Measurements from ENCODE around the gene AUH. TPM values are rescaled to one million over a fixed set of nuclear protein-coding genes. Genes with fewer than 3 reads are reported as not detected.

The AUH gene
- total and polyA plus RNA-seq, 9 of the 15 experiments (the other 6 are each of a cell fraction or from before 2014, with no cell fraction given), result 3.4 to 29.0 (median 10.1) TPM

DNA sequence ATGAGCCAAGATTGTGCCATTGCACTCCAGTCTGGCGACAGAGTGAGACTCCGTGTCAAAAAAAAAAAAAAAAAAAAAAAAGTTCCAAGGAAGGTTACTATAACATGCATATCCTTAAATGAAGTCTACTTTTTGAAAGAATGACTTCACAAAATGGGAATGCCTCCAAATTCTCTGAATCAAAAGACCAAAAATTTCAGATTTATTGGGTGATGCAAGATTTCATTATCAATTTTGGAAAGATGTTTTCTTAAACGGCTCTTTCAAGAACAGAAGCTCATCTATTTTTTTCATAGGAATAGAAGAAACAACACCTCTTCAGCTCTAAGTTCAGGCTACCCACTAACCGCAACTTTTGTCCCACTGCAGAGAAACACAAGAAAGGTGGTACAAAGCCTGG is 69.9 kb downstream of the AUH start (continued):
- TF ChIP-seq, protein P1, sequence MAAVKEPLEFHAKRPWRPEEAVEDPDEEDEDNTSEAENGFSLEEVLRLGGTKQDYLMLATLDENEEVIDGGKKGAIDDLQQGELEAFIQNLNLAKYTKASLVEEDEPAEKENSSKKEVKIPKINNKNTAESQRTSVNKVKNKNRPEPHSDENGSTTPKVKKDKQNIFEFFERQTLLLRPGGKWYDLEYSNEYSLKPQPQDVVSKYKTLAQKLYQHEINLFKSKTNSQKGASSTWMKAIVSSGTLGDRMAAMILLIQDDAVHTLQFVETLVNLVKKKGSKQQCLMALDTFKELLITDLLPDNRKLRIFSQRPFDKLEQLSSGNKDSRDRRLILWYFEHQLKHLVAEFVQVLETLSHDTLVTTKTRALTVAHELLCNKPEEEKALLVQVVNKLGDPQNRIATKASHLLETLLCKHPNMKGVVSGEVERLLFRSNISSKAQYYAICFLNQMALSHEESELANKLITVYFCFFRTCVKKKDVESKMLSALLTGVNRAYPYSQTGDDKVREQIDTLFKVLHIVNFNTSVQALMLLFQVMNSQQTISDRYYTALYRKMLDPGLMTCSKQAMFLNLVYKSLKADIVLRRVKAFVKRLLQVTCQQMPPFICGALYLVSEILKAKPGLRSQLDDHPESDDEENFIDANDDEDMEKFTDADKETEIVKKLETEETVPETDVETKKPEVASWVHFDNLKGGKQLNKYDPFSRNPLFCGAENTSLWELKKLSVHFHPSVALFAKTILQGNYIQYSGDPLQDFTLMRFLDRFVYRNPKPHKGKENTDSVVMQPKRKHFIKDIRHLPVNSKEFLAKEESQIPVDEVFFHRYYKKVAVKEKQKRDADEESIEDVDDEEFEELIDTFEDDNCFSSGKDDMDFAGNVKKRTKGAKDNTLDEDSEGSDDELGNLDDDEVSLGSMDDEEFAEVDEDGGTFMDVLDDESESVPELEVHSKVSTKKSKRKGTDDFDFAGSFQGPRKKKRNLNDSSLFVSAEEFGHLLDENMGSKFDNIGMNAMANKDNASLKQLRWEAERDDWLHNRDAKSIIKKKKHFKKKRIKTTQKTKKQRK (IDR thresholded peaks at IDR 0.05; ENCODE audit: borderline replicate concordance, low read depth, low read length), result no peak
- TF ChIP-seq C11orf30 (IDR thresholded peaks at IDR 0.05; ENCODE audit: low read depth), result no peak

DNA sequence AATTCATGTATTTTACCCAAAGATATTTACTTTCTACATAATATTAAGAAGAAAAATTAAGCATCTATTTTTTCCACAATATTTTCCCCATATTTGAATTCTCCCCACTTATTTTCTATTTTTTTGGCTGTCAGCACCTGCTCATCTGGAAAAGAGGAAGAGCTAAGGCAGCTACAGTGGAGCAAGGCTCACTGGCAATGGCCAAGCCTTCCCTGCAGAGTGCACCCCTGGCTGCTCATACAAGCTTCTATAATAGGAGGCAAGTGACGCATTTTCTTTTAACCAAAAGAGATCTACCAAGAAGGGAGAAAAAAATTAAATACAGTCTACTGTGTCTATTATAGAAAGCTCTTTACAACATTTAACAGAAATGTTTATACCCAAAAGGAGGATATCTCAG is 72.5 kb downstream of the AUH start:
- DNase-seq (ENCODE audit: extremely low read depth in 1 of 4, low spot score in 3 of 4) (no peak), ATAC-seq (no peak), FAIRE-seq (no peak)
- Histone ChIP-seq H3K27me3 (ENCODE audit: control insufficient read depth in 2 of 2, insufficient read depth in 2 of 2, low read length in 2 of 2) (no peaks in the 10 kb centered on the region), H3K9me3 (replicated peaks; ENCODE audit: control insufficient read depth, insufficient read depth, low read depth, low read length) (no peaks in the 10 kb centered on the region), H3K4me3 (no peak overlapping the region), H3K27ac (ENCODE audit: extremely low read depth, low read depth, low read length) (no peak overlapping the region), H3K36me3 (ENCODE audit: control insufficient read depth, insufficient read depth, low read length) (no peaks in the 10 kb centered on the region), H3K9ac (ENCODE audit: insufficient read depth in 1 of 2, low read depth in 2 of 2, low read length in 2 of 2) (no peak overlapping the region), H3K4me1 (replicated peaks in 1 of 2; ENCODE audit: control insufficient read depth in 2 of 2, insufficient read depth in 2 of 2, low read length in 2 of 2) (no peaks in the 10 kb centered on the region), H2AFZ (ENCODE audit: low read depth, low read length) (no peak overlapping the region), H3K4me2 (ENCODE audit: insufficient read depth, low read length) (no peak overlapping the region), H3K9me1 (ENCODE audit: control insufficient read depth, insufficient read depth, low read length) (no peaks in the 10 kb centered on the region), H3K79me2 (ENCODE audit: control insufficient read depth, insufficient read depth, low read length) (no peaks in the 10 kb centered on the region), H4K20me1 (replicated peaks; ENCODE audit: control insufficient read depth, insufficient read depth, low read length) (no peaks in the 10 kb centered on the region)
- intact Hi-C loops (cut with micrococcal nuclease), result no loop called here
- ChIA-PET POLR2A (interaction anchor here (0.9 kb wide), 1 partner anchor 22 kb away, joined by 3 read pairs; no protein-coding TSS in a partner anchor), CTCF (ENCODE audit: low intra/inter-chr PET ratio) (no interaction called here)
- in situ Hi-C loops (cut with MboI), result no loop called here
- TF ChIP-seq SPI1 (IDR thresholded peaks at IDR 0.05; ENCODE audit: borderline replicate concordance, low read depth, low read length), result peak; percentile 41; the same call in 1 of the 2 replicates
- TF ChIP-seq ZNF830 (CRISPR knock-in tag; IDR thresholded peaks at IDR 0.05), result no peak
- BruUV-seq (replicated peaks), result no TSS peak
- 71% methylated on average over 1 of the region's 1 CpG for WGBS (ENCODE audit: insufficient coverage, low coverage, missing lambda C conversion rate)

Measured in K562 (cell line).